GM18867 (cell line): ENCODE results near the gene TNNT1.
A peak's percentile ranks its signal among the peaks of the same experiment; 100 is the strongest.

ENCODE experiments used
- ATAC-seq: cut with Tn5 transposase; IDR thresholded peaks from one replicate; pipeline ENCODE4 v1.9.1; 2021; ENCODE audit warnings: mild to moderate bottlenecking, moderate library complexity; ENCODE audit not compliant: unreplicated experiment

Gene TNNT1

DNA sequence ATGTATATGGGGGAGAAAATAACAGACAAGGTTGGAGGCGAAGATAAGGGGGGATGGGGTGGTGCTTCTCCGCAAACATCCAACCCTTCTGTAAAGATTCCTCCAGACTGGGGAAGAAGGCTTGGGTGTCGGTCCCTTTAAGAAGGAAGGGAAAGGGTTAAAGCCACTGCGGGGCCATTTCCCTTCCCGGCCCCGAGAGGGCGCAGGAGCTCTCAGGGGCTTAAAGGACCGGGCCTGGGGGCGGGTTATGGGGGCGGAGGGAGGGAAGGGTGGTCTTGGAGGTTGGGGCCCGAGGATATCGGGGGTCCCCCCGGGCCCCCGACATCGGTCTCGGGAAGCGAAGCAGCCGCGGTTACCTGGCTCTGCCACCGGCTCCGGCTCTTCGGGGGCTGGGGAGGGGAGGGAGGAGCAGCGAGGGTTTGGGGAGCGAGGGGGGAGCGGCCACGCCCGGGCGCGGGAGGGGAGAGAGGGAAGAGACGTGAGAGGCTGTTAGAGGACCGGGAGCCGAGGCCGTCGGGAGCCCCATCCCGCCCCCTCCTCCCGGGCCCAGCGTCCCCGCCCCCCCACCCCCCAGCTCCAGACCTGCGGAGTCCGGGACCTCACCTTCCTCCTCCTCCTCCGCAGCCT lies 2.8 kb downstream of the TNNT1 start:
- ATAC-seq = no peak

- ATAC-seq = no peak
Observed at GRCh38 chr19:55145232-55145631, 3.8 kb downstream of the TNNT1 start.

DNA sequence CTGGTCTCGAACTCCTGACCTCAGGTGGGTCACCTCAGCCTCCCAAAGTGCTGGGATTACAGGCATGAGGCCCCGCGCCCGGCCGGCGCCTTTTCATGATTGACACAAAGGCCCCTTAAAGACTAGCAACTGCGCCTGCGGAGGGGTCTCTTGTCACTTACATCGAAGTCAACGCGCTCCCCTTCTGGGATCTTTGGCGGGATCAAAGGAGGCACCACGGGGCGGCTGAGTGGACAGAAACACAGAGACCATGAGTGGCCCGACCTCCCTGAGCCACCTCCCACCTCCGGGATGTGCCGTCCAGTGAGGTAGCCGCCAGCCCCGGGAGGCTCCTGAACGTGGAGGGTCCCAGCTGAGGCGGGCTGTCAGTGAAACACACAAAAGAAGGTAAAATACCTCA lies 7.3 kb downstream of the TNNT1 start:
- ATAC-seq = no peak

GRCh38 chr19:55137915-55138314 lies 11.1 kb downstream of the TNNT1 start:
- ATAC-seq = no peak

DNA sequence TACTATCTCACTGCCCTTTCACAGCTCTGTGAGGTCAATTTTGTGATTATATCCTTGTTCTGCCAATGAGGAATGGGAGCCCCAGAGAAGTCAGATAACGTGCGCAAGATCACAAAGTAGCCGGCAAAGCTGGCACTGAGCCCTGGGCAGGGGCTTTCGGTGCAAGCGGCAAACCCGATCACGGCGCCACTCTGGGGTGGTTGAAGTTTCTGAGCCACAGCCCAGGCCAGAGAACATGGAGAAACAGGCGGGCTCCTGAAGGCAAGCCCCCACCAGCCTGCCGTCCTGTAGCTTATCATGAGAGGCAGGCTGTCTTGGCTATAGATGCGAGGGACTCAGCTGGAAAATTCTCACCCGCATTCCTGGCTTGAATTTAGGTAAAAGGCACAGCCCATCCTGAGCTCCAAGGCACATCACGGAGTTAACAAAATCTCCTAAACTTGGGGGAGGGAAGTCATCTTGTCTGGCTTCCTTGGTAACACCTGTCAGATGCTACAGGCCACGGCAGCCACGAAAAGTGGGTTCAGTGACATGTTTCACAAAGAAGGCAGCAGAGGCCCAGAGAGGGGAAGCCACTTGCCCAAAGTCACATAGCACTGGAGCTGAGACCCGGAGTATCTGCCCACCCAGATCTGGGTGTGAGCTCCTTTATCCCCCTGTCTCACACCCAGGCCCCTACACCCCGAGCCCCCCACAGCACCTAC lies 12.5 kb downstream of the TNNT1 start:
- ATAC-seq = no peak

DNA sequence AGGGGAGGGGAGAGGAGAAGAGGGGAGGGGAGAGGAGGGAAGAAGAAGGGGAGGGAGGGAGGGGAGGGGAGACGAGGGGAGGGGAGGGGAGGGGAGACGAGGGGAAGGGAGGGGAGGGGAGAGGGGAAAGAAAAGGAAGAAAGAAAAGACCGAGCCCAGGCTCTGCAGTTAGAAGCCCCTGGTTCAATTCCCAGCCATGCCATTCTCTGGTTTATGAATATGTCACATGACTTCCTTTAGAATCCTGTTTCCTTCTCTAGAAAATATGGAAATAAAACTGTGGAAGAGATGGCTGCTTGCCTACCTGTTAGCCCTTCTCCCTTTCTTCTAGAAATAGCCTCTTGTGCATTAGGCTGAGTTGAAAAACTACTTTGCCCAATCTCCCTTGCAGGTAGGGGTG lies 14.3 kb downstream of the TNNT1 start:
- no peak for ATAC-seq

DNA sequence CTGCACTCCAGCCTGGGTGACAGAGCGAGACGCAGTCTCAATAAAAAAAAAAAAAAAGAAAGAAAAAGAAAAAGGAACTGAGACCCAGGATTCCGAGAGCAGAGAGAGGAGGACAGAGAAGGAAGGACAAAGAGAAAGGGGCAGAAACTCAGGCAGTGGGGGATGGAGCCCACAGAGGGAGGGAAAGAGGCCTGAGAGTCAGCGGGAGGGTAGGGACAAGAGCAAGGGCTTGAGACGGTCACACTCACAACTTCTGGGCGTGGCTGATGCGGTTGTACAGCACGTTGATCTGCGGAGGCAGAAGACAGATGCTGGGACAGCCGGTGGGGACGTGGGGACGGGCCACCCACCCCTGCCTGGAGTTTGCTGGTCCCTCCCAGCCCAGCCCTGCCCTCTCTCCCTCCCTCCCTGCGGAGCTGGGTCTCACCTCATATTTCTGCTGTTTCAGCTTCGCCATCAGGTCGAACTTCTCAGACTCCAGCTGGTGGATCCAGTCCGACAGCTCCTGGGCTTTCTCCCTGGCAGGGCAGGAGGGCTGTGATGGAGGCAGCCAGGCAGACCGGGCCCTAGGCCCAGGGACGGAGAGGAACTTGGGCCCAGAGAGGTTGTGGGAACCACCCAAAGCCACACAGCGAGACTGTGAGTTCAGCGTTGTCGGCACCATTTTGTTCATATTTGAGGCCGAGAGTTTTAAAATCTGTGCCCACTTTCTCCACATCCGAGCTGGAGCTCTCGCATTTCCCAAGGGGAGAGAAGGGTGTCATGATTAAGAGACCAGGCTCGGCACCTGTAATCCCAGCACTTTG lies 15.2 kb downstream of the TNNT1 start:
- ATAC-seq = no peak

DNA sequence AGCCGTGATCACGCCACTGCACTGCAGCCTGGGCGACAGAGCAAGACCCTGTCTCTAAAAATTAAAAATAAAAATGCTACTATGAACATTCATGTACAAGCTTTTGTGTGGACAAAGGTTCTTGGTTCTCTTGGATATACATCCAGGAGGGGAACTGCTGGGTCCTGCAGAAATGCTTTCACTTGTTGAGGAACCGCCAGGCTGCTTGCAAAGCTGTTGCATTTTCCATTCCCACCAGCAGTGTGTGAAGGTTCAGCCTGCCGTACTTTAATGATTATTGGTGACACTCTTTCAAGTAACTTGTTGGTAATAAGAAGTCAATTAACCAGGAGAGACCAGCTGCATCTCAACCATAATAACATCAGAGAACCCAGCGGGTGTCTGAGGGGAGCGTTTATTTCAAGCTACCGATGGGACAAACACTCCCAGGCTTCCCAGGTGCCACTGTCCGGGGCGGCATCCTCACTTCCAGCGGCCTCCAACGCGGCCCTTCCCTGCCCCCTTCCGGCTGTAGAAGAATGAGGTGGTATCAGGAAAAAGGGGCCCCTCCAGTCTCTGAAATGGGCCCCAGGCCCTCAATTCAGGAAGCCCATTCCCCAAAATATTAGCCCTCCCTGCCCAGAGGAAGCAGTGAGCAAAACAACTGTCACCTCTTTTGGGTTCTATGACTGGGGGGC lies 16.4 kb downstream of the TNNT1 start:
- ATAC-seq = no peak

- no peak for ATAC-seq
Observed at GRCh38 chr19:55131421-55131820, 17.6 kb downstream of the TNNT1 start.

GRCh38 chr19:55119053-55119452 lies 30.0 kb downstream of the TNNT1 start:
- no peak for ATAC-seq

- ATAC-seq = no peak
Observed at GRCh38 chr19:55118401-55118991, 30.5 kb downstream of the TNNT1 start.

GRCh38 chr19:55117663-55118391 lies 31.2 kb downstream of the TNNT1 start:
- ATAC-seq = peak; percentile 90

DNA sequence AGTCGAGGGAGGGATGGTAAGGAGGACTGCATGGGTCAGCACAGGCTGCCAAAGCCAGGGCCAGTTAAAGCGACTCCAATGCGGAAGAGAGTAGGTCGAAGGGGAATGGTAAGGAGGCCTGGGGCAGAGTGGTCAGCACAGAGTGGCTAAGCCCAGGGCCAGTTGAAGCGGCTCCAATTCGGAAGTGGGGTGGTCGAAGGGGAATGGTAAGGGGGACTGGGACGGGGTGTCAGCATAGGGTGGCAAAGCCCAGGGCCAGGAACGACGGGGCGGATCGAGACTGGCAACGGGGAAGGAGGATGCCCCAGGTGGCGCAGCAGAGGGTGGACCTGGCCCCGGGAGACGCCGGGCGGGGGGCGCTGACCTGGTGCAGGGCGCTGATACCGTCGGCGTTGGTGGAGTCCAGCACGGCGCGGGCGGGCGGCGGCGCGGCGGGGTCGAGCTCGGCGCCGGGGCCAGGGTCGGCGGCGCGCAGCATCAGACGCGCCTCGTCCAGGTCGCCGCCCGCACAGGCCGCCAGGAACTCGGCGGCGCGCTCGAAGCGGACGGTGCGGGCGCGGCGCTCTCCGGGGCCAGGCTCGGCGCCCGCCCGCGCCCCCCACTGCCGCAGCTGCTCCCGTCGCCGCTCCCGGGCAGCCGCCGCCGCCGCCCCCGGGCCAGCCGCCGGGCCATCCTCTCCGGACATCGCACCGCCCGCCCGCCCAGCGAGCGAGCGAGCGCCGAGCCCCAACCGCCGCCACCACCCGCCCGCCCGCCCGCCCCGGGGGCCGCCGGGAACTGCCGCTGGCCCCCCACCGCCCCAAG lies 31.9 kb downstream of the TNNT1 start, which contains the start of gene PPP1R12C:
Gene PPP1R12C, minus strand, starts transcription at position 779 of the 804 bp plus-strand sequence. Its CDS starts 94 bp downstream, at position 685.
- ATAC-seq = peak; percentile 3

DNA sequence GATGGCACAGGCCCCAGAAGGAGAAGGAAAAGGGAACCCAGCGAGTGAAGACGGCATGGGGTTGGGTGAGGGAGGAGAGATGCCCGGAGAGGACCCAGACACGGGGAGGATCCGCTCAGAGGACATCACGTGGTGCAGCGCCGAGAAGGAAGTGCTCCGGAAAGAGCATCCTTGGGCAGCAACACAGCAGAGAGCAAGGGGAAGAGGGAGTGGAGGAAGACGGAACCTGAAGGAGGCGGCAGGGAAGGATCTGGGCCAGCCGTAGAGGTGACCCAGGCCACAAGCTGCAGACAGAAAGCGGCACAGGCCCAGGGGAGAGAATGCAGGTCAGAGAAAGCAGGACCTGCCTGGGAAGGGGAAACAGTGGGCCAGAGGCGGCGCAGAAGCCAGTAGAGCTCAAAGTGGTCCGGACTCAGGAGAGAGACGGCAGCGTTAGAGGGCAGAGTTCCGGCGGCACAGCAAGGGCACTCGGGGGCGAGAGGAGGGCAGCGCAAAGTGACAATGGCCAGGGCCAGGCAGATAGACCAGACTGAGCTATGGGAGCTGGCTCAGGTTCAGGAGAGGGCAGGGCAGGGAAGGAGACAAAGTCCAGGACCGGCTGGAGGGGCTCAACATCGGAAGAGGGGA lies 32.7 kb downstream of the TNNT1 start:
- ATAC-seq = no peak

DNA sequence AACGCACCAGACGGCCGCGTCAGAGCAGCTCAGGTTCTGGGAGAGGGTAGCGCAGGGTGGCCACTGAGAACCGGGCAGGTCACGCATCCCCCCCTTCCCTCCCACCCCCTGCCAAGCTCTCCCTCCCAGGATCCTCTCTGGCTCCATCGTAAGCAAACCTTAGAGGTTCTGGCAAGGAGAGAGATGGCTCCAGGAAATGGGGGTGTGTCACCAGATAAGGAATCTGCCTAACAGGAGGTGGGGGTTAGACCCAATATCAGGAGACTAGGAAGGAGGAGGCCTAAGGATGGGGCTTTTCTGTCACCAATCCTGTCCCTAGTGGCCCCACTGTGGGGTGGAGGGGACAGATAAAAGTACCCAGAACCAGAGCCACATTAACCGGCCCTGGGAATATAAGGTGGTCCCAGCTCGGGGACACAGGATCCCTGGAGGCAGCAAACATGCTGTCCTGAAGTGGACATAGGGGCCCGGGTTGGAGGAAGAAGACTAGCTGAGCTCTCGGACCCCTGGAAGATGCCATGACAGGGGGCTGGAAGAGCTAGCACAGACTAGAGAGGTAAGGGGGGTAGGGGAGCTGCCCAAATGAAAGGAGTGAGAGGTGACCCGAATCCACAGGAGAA lies 33.5 kb downstream of the TNNT1 start:
- no peak for ATAC-seq

GRCh38 chr19:55114566-55115145 lies 34.4 kb downstream of the TNNT1 start:
- ATAC-seq = no peak

- no peak for ATAC-seq
Observed at GRCh38 chr19:55113570-55114039, 35.4 kb downstream of the TNNT1 start.
